22Rv1 (cell line): ENCODE results near the gene PTCRA.

ENCODE experiments used
- ZFX ChIP-seq: fragments of 450-650 bp; IDR thresholded peaks from 2 replicates; pipeline ENCODE4 v1.6.1; 2017; ENCODE audit warnings: antibody characterized with exemption, borderline replicate concordance
- TF ChIP-seq, protein P1 (sequence below): fragments of 450-650 bp; IDR thresholded peaks from 2 replicates; pipeline ENCODE4 v1.5.1; 2017; ENCODE audit warnings: mild to moderate bottlenecking

DNA sequence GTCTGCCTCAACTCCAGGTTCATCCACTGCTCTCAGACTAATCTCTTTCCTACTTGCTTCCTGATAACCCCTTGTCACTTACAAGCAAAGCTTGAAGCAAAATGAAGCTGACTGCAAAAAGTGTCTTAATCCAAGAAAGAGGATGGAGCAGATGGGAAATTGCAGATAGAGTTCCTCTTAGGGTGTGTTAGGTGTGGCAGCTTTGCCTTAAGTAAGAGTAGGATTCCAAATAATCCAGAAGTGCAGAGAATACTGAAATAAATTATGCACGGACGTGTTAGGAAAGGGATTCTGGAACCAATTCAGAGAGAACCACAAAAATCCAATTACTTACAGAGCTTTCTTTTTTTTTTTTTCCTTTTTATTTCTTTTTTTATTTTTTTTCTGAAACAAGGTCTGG is 42.5 kb upstream of the PTCRA start:
- TF ChIP-seq, protein P1, sequence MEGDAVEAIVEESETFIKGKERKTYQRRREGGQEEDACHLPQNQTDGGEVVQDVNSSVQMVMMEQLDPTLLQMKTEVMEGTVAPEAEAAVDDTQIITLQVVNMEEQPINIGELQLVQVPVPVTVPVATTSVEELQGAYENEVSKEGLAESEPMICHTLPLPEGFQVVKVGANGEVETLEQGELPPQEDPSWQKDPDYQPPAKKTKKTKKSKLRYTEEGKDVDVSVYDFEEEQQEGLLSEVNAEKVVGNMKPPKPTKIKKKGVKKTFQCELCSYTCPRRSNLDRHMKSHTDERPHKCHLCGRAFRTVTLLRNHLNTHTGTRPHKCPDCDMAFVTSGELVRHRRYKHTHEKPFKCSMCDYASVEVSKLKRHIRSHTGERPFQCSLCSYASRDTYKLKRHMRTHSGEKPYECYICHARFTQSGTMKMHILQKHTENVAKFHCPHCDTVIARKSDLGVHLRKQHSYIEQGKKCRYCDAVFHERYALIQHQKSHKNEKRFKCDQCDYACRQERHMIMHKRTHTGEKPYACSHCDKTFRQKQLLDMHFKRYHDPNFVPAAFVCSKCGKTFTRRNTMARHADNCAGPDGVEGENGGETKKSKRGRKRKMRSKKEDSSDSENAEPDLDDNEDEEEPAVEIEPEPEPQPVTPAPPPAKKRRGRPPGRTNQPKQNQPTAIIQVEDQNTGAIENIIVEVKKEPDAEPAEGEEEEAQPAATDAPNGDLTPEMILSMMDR, result no peak
- TF ChIP-seq ZFX, result no peak
